NB4 (cell line): Measurements from ENCODE around the gene AIFM3.

Experiments used
- MYC ChIP-seq: IDR thresholded peaks from 2 replicates; pipeline ENCODE4 v1.6.1; 2011; ENCODE audit warnings: low read depth, low read length
- POLR2A ChIP-seq: IDR thresholded peaks from 2 replicates; pipeline ENCODE4 v1.6.1; 2011; ENCODE audit warnings: mild to moderate bottlenecking; ENCODE audit not compliant: insufficient read length; ENCODE audit errors: extremely low read depth
- TF ChIP-seq, protein P1 (sequence below): IDR thresholded peaks from 2 replicates; pipeline ENCODE4 v1.6.1; 2011; ENCODE audit warnings: low read depth, low read length
- TF ChIP-seq, protein P2 (sequence below): IDR thresholded peaks from one replicate; pipeline ENCODE4 v1.5.1; 2012; ENCODE audit warnings: low read depth, low read length

GRCh38 chr22:20931126-20931654 lies 35.9 kb upstream of the AIFM3 start:
- TF ChIP-seq, protein P1, sequence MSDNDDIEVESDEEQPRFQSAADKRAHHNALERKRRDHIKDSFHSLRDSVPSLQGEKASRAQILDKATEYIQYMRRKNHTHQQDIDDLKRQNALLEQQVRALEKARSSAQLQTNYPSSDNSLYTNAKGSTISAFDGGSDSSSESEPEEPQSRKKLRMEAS: no peak
- TF ChIP-seq, protein P2, sequence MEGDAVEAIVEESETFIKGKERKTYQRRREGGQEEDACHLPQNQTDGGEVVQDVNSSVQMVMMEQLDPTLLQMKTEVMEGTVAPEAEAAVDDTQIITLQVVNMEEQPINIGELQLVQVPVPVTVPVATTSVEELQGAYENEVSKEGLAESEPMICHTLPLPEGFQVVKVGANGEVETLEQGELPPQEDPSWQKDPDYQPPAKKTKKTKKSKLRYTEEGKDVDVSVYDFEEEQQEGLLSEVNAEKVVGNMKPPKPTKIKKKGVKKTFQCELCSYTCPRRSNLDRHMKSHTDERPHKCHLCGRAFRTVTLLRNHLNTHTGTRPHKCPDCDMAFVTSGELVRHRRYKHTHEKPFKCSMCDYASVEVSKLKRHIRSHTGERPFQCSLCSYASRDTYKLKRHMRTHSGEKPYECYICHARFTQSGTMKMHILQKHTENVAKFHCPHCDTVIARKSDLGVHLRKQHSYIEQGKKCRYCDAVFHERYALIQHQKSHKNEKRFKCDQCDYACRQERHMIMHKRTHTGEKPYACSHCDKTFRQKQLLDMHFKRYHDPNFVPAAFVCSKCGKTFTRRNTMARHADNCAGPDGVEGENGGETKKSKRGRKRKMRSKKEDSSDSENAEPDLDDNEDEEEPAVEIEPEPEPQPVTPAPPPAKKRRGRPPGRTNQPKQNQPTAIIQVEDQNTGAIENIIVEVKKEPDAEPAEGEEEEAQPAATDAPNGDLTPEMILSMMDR: no peak
- TF ChIP-seq POLR2A (no peak), MYC (no peak)
